ENCODE measurements around the gene BPIFB2. TPM values are rescaled to one million over a fixed set of nuclear protein-coding genes. Genes with fewer than 3 reads are reported as not detected.

Gene BPIFB2
- total and polyA plus RNA-seq, 2 donors (not counting 3 experiments of a cell fraction or from before 2014, with no cell fraction given), result not detected

- Histone ChIP-seq H3K9me1 (replicated peaks; ENCODE audit: control insufficient read depth, extremely low read depth, insufficient read depth, low read length) (no peaks in the 10 kb centered on the region), H3K9me3 (replicated peaks; ENCODE audit: control insufficient read depth, insufficient read depth, low read length) (no peaks in the 10 kb centered on the region), H3K79me2 (ENCODE audit: control insufficient read depth, insufficient read depth, low read length) (no peaks in the 10 kb centered on the region), H3K4me2 (ENCODE audit: insufficient read depth, low read length) (no peak overlapping the region), H3K27ac (ENCODE audit: insufficient read depth, low read depth, low read length) (no peak overlapping the region), H2AFZ (ENCODE audit: low read depth, low read length) (no peak overlapping the region), H3K4me3 (replicated peaks in 1 of 3; ENCODE audit: insufficient read depth in 1 of 3, low read depth in 1 of 3, low read length in 3 of 3) (no peak overlapping the region), H3K27me3 (ENCODE audit: control insufficient read depth in 2 of 2, insufficient read depth in 2 of 2, low read length in 2 of 2) (peaks cover 1 to 2% of the 10 kb centered on the region in 2 experiments), H3K4me1 (ENCODE audit: control insufficient read depth, extremely low read depth, insufficient read depth, low read length) (peaks cover 2% of the 10 kb centered on the region), H3K36me3 (ENCODE audit: control insufficient read depth in 2 of 2, extremely low read depth in 1 of 2, insufficient read depth in 2 of 2, low read length in 2 of 2) (no peaks in the 10 kb centered on the region), H4K20me1 (replicated peaks; ENCODE audit: control insufficient read depth, extremely low read depth, insufficient read depth, low read length) (no peaks in the 10 kb centered on the region), H3K9ac (replicated peaks; ENCODE audit: extremely low read depth, insufficient read depth, low read length) (no peak overlapping the region)
- no TSS peak for BruUV-seq (replicated peaks)
- DNase-seq (ENCODE audit: low read depth, low spot score) (no peak), FAIRE-seq (no peak)
- intact Hi-C loops (cut with micrococcal nuclease) (no loop called here), dilution Hi-C loops (cut with MboI; ENCODE audit: extremely low pct_ligation_motif_present, low sequenced_read_pairs) (no loop called here)
- ChIA-PET POLR2A (no interaction called here), CTCF (interaction anchor here (1.5 kb wide), 1 partner anchor 15 kb away, joined by 4 read pairs; no protein-coding TSS in a partner anchor)
- TF ChIP-seq EZH2 (IDR thresholded peaks at IDR 0.05; ENCODE audit: borderline replicate concordance, low read depth, low read length, severe bottlenecking) (no peak), FOS (IDR thresholded peaks at IDR 0.05; ENCODE audit: borderline replicate concordance, insufficient read depth, low read length) (no peak), JUN (IDR thresholded peaks at IDR 0.05; ENCODE audit: borderline replicate concordance, insufficient read depth, insufficient read length, low read depth) (no peak), POLR2AphosphoS5 (IDR thresholded peaks at IDR 0.05; ENCODE audit: insufficient read depth, low read depth, low read length) (no peak), MYC (IDR thresholded peaks at IDR 0.05; ENCODE audit: low read depth, low read length) (no peak), GATA2 (IDR thresholded peaks at IDR 0.05; ENCODE audit: insufficient read depth, insufficient read length, low read depth, low read length) (no peak), POLR2A (IDR thresholded peaks at IDR 0.05; ENCODE audit: low read depth, low read length) (no peak), CTCF (IDR thresholded peaks at IDR 0.05; ENCODE audit: extremely low read depth in 1 of 2, insufficient read depth in 1 of 2, low read depth in 1 of 2, low read length in 2 of 2) (no peak), MAX (IDR thresholded peaks at IDR 0.05; ENCODE audit: insufficient read depth, insufficient read length) (no peak)
Observed at GRCh38 chr20:32966382-32966781, 41.1 kb upstream of the BPIFB2 start.

Measured in endothelial cell of umbilical vein (primary cell).